Ishikawa (cell line): ENCODE data around the gene PRDM16.

Experiments used
- EGR1 ChIP-seq: IDR thresholded peaks from 2 replicates; pipeline ENCODE4 v1.6.1; 2012
- EP300 ChIP-seq: IDR thresholded peaks from 2 replicates; pipeline ENCODE4 v1.6.1; 2012; ENCODE audit warnings: borderline replicate concordance
- TF ChIP-seq, protein P1 (sequence below): IDR thresholded peaks from 2 replicates; pipeline ENCODE4 v1.6.1; 2012; ENCODE audit warnings: low read depth, mild to moderate bottlenecking

DNA sequence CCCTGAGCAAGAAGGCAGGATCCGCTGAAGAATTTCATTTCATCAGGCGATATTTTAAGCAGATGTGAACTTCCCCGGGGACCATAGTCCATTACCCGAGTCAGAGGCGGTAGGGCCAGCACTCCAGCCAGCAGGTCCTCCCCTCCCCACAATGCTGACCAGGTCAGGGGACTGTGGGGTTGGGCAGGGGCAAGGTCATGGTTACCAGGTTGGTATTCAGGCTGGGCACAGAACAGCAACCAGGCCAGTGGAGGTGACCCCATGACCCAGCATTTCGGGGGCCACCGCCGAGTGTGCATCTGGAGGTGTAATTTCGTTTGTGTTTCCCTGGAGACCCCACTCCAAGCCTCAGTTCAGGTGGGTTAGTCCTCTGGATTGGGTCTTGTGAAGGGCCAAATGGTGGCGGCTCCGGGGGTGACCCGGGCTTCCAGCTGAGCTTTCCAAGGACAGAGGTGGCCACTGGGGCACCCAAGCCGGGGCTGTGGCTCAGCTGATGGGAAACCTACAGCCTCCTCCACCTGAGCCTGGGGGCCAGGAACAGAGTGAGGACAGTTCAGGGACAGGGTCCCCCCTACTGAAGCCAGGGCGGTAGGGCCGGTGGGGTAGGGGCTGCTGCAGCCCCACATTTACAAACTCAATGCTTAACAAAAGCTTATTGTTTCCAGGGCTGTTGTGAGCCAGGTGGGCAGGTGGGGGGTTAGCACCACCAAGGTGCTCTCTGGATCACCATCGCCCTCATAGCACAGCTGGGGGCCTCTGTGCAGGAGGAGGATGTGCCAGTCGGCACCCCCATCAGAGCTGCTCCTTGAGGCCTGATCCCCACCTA lies 2.8 kb downstream of the PRDM16 start:
- TF ChIP-seq EP300 (no peak), EGR1 (no peak)
- TF ChIP-seq, protein P1, sequence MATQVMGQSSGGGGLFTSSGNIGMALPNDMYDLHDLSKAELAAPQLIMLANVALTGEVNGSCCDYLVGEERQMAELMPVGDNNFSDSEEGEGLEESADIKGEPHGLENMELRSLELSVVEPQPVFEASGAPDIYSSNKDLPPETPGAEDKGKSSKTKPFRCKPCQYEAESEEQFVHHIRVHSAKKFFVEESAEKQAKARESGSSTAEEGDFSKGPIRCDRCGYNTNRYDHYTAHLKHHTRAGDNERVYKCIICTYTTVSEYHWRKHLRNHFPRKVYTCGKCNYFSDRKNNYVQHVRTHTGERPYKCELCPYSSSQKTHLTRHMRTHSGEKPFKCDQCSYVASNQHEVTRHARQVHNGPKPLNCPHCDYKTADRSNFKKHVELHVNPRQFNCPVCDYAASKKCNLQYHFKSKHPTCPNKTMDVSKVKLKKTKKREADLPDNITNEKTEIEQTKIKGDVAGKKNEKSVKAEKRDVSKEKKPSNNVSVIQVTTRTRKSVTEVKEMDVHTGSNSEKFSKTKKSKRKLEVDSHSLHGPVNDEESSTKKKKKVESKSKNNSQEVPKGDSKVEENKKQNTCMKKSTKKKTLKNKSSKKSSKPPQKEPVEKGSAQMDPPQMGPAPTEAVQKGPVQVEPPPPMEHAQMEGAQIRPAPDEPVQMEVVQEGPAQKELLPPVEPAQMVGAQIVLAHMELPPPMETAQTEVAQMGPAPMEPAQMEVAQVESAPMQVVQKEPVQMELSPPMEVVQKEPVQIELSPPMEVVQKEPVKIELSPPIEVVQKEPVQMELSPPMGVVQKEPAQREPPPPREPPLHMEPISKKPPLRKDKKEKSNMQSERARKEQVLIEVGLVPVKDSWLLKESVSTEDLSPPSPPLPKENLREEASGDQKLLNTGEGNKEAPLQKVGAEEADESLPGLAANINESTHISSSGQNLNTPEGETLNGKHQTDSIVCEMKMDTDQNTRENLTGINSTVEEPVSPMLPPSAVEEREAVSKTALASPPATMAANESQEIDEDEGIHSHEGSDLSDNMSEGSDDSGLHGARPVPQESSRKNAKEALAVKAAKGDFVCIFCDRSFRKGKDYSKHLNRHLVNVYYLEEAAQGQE = no peak
